ENCODE results near the gene BEND6. TPM values are rescaled to one million over a fixed set of nuclear protein-coding genes. Genes with fewer than 3 reads are reported as not detected.

BEND6 gene
- total and polyA plus RNA-seq, 5 experiments from 2014 or later = 0.34 TPM; not detected in 4

GRCh38 chr6:57068061-57068460, 113.2 kb downstream of the BEND6 start:
- H3K36me3 Mint-ChIP-seq = peaks cover 0 to 33% (median 9%) of the 10 kb centered on the region in 3 donors
- peaks cover 0 to 6% (median 2%) of the 10 kb centered on the region in 4 donors for H3K4me1 Mint-ChIP-seq
- POLR2A ChIA-PET = no interaction called here
- no peaks in the 10 kb centered on the region for H3K27me3 Mint-ChIP-seq
- ATAC-seq (no peak), DNase-seq (no peak)
- no peak overlapping the region for H3K4me3 Mint-ChIP-seq
- H3K9me3 Mint-ChIP-seq = no peaks in the 10 kb centered on the region
- no peak overlapping the region for H3K27ac Mint-ChIP-seq

- Mint-ChIP-seq H3K27ac (no peak overlapping the region), H3K27me3 (no peaks in the 10 kb centered on the region), H3K4me1 (peaks cover 0 to 6% (median 2%) of the 10 kb centered on the region in 4 donors), H3K4me3 (no peak overlapping the region), H3K36me3 (peaks cover 0 to 33% (median 5%) of the 10 kb centered on the region in 3 donors), H3K9me3 (no peaks in the 10 kb centered on the region)
- DNase-seq (no peak), ATAC-seq (no peak)
- POLR2A ChIA-PET = no interaction called here
Observed at GRCh38 chr6:57069228-57069627, 114.3 kb downstream of the BEND6 start.

- Mint-ChIP-seq H3K4me3 (no peak overlapping the region), H3K9me3 (peaks cover 0 to 2% (median 0%) of the 10 kb centered on the region in 9 donors), H3K27ac (no peak overlapping the region), H3K36me3 (peaks cover 0 to 26% (median 6%) of the 10 kb centered on the region in 3 donors), H3K4me1 (peaks cover 0 to 4% (median 2%) of the 10 kb centered on the region in 4 donors), H3K27me3 (no peaks in the 10 kb centered on the region)
- no peak for DNase-seq
- POLR2A ChIA-PET = no interaction called here
- ATAC-seq = no peak
Observed at GRCh38 chr6:57069920-57070331, 115.0 kb downstream of the BEND6 start.

- no peaks in the 10 kb centered on the region for H3K27me3 Mint-ChIP-seq
- no peak overlapping the region for H3K27ac Mint-ChIP-seq
- H3K4me1 Mint-ChIP-seq = peaks cover 0 to 4% (median 0%) of the 10 kb centered on the region in 4 donors
- peaks cover 0 to 14% (median 5%) of the 10 kb centered on the region in 3 donors for H3K36me3 Mint-ChIP-seq
- DNase-seq (no peak), ATAC-seq (no peak)
- POLR2A ChIA-PET = no interaction called here
- H3K9me3 Mint-ChIP-seq = peaks cover 0 to 5% (median 0%) of the 10 kb centered on the region in 9 donors
- H3K4me3 Mint-ChIP-seq = no peak overlapping the region
Observed at GRCh38 chr6:57072108-57072507, 117.2 kb downstream of the BEND6 start.

GRCh38 chr6:57074383-57074782, 119.5 kb downstream of the BEND6 start:
- Mint-ChIP-seq H3K36me3 (peaks cover 0 to 11% (median 5%) of the 10 kb centered on the region in 3 donors), H3K27ac (peak overlapping the region in 1 of 10 donors; percentile 28), H3K27me3 (no peaks in the 10 kb centered on the region), H3K9me3 (peaks cover 0 to 8% (median 0%) of the 10 kb centered on the region in 9 donors), H3K4me3 (no peak overlapping the region), H3K4me1 (peaks cover 0 to 4% (median 0%) of the 10 kb centered on the region in 4 donors)
- POLR2A ChIA-PET = no interaction called here
- DNase-seq (no peak), ATAC-seq (no peak)

GRCh38 chr6:57075092-57075491, 120.2 kb downstream of the BEND6 start:
- no peak overlapping the region for H3K27ac Mint-ChIP-seq
- H3K4me1 Mint-ChIP-seq = no peaks in the 10 kb centered on the region
- DNase-seq (no peak), ATAC-seq (no peak)
- no peaks in the 10 kb centered on the region for H3K27me3 Mint-ChIP-seq
- peaks cover 0 to 12% (median 5%) of the 10 kb centered on the region in 3 donors for H3K36me3 Mint-ChIP-seq
- POLR2A ChIA-PET = no interaction called here
- no peak overlapping the region for H3K4me3 Mint-ChIP-seq
- H3K9me3 Mint-ChIP-seq = peaks cover 0 to 9% (median 0%) of the 10 kb centered on the region in 9 donors

Other genes with a start within 250 kb of the BEND6 start
- 10 to 100 TPM; 22.8 to 23.0 TPM for gene KIAA1586, start 91.6 kb downstream of the BEND6 start, total RNA-seq
- gene KIAA1586, start 91.6 kb downstream of the BEND6 start, polyA plus RNA-seq = 10 to 100 TPM in 2 of 3 donors, 1 to 10 TPM in 1; 8.9 to 13.6 (median 12.7) TPM
- gene ZNF451, start 135.1 kb downstream of the BEND6 start, total RNA-seq = 100 to 1,000 TPM in 1 of 2 experiments, 10 to 100 TPM in 1; 88.7 to 111 TPM
- 10 to 100 TPM; 17.0 to 26.6 (median 21.9) TPM for gene ZNF451, start 135.1 kb downstream of the BEND6 start, polyA plus RNA-seq
- gene BAG2, start 217.2 kb downstream of the BEND6 start, total RNA-seq = 1 to 10 TPM; 5.1 to 5.2 TPM
- gene BAG2, start 217.2 kb downstream of the BEND6 start, polyA plus RNA-seq = 1 to 10 TPM; 2.0 to 3.4 (median 2.2) TPM